A673 (cell line): ENCODE results near the gene SDK1. TPM values are rescaled to one million over a fixed set of nuclear protein-coding genes. Genes with fewer than 3 reads are reported as not detected.

Source experiments
- BruUV-seq: library from RNA; stranded (reverse); fragments of 400-500 nt; replicated peaks from 2 replicates; lab custom pipeline; 2021; lab: Mats Ljungman, UMichigan
- CTCF ChIA-PET: fragments of 300-600 bp; sonication (Branson Sonifier 250); formaldehyde crosslinking; loops from one replicate; lab custom pipeline; 2022; ENCODE audit warnings: antibody characterized with exemption; lab: Charles Lee
- POLR2A ChIA-PET: fragments of 300-600 bp; sonication (Branson Sonifier 250); formaldehyde crosslinking; loops from one replicate; lab custom pipeline; 2022; ENCODE audit warnings: antibody characterized with exemption; ENCODE audit not compliant: low non-redundant PET; lab: Charles Lee
- DNase-seq: peaks from one replicate; pipeline ENCODE4 v3.0.0-alpha.2; 2015; ENCODE audit warnings: low spot score
- H3K27ac ChIP-seq: fragments of 200-600 bp; sonication (generic); 2 replicates; pipeline ENCODE4 v1.5.1; 2016; ENCODE audit warnings: mixed run types, low read depth, mild to moderate bottlenecking, mixed read lengths, antibody characterized with exemption, low read length; ENCODE audit not compliant: poor library complexity, severe bottlenecking
- H3K27me3 ChIP-seq: fragments of 200-600 bp; sonication (generic); replicated peaks from 2 replicates; pipeline ENCODE4 v1.6.1; 2017; ENCODE audit warnings: mixed run types, low read depth, mild to moderate bottlenecking, mixed read lengths, antibody characterized with exemption, low read length; ENCODE audit not compliant: insufficient read depth, poor library complexity
- H3K36me3 ChIP-seq: fragments of 200-600 bp; sonication (generic); 2 replicates; pipeline ENCODE4 v1.6.1; 2016; ENCODE audit warnings: mixed run types, mild to moderate bottlenecking, mixed read lengths, antibody characterized with exemption, low read length; ENCODE audit not compliant: insufficient read depth, poor library complexity, severe bottlenecking
- H3K4me1 ChIP-seq: fragments of 200-600 bp; sonication (generic); 2 replicates; pipeline ENCODE4 v1.6.1; 2017; ENCODE audit warnings: mixed run types, mild to moderate bottlenecking, mixed read lengths, antibody characterized with exemption, low read length; ENCODE audit not compliant: insufficient read depth, poor library complexity, severe bottlenecking
- H3K4me3 ChIP-seq: fragments of 200-600 bp; sonication (generic); 2 replicates; pipeline ENCODE4 v1.5.1; 2016; ENCODE audit warnings: low read depth, mixed run types, mild to moderate bottlenecking, mixed read lengths, low read length; ENCODE audit not compliant: poor library complexity, severe bottlenecking
- H3K9me3 ChIP-seq: fragments of 200-600 bp; sonication (generic); 2 replicates; pipeline ENCODE4 v1.6.1; 2016; ENCODE audit warnings: mixed run types, low read depth, mild to moderate bottlenecking, mixed read lengths, antibody characterized with exemption, low read length; ENCODE audit not compliant: poor library complexity, severe bottlenecking
- CTCF ChIP-seq: fragments of 300-800, 200-600 bp; sonication (generic); conservative IDR thresholded peaks from 2 replicates; pipeline ENCODE4 v1.5.1; 2017; ENCODE audit warnings: low read depth, mild to moderate bottlenecking, antibody characterized with exemption, low read length, moderate library complexity, mixed read lengths
- EZH2 ChIP-seq: fragments of 200-600 bp; sonication (generic); IDR thresholded peaks from 2 replicates; pipeline ENCODE4 v1.6.1; 2017; ENCODE audit warnings: borderline replicate concordance, low read depth, mild to moderate bottlenecking, mixed read lengths, antibody characterized with exemption, low read length; ENCODE audit not compliant: poor library complexity, severe bottlenecking
- intact Hi-C: fragments of 100-400 bp; cut with micrococcal nuclease; formaldehyde crosslinking; loops from one replicate; pipeline ENCODE4 v1.10.0; 2022; ENCODE audit not compliant: unreplicated experiment
- total RNA-seq: library from RNA; stranded (reverse); gene quantifications from 2 replicates; pipeline ENCODE4 v1.2.3, GENCODE V29; 2021

Gene SDK1
- total RNA-seq, 1 experiment from 2014 or later = 14.7 TPM

DNA sequence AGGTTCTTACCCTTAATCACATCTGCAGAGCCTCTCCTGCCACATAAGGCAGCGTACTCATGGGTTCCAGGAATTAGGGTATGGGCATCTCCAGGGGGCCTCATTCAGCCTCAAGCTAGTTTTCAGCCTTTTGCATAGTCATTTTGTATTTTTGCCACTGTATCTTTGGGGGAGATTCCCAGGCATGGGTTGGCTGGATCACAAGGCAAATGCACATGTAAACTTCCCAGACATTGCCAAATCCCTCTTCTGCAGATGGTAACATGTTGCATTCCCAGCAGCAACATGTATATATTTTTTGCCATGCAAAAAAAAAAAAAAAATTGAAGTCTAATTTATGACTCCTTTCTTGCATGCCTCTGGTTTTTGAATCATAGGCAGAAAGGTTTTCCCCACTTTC lies 785.7 kb downstream of the SDK1 start:
- H3K9me3 ChIP-seq = peaks cover 7% of the 10 kb centered on the region
- POLR2A ChIA-PET = no interaction called here
- H3K27ac ChIP-seq = no peak overlapping the region
- no peaks in the 10 kb centered on the region for H3K36me3 ChIP-seq
- no peak for DNase-seq
- H3K4me3 ChIP-seq = no peak overlapping the region
- TF ChIP-seq CTCF = no peak
- no TSS peak for BruUV-seq
- intact Hi-C loops = loop anchor here (10.0 kb wide), 1 partner anchor 438 kb away; no protein-coding TSS in a partner anchor
- no peaks in the 10 kb centered on the region for H3K4me1 ChIP-seq
- H3K27me3 ChIP-seq = no peaks in the 10 kb centered on the region
- CTCF ChIA-PET = no interaction called here

GRCh38 chr7:4091767-4092166 lies 790.7 kb downstream of the SDK1 start:
- Histone ChIP-seq H3K36me3 (no peaks in the 10 kb centered on the region), H3K9me3 (peaks cover 7% of the 10 kb centered on the region), H3K4me3 (no peak overlapping the region), H3K27ac (no peak overlapping the region), H3K4me1 (no peaks in the 10 kb centered on the region), H3K27me3 (no peaks in the 10 kb centered on the region)
- POLR2A ChIA-PET = no interaction called here
- CTCF ChIA-PET = no interaction called here
- intact Hi-C loops = no loop called here
- no TSS peak for BruUV-seq
- DNase-seq = no peak
- TF ChIP-seq EZH2 (no peak), CTCF (no peak)

DNA sequence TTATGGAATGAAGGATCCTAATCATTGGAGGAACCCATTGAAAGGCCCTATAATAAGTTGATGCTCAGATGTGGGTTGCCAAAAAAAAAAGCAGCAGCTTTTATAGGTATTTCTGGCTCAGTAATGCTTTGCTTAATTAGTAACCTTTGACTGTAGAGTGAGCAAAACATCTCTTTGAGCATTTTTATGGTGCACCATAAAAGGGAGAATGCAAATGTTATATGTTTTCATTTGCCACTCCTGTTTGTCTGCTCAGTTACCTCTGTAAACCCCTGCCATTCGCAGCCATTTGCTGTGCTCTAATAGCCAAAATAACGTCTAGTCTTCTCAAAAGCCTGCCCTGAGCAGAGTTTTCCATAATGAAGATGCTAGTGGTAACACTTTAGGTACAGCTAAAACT lies 792.0 kb downstream of the SDK1 start:
- ChIA-PET CTCF (interaction anchor here (0.7 kb wide), 1 partner anchor 15 kb away, joined by 12 read pairs; no protein-coding TSS in a partner anchor), POLR2A (no interaction called here)
- TF ChIP-seq EZH2 (no peak), CTCF (no peak)
- no peak overlapping the region for H3K27ac ChIP-seq
- intact Hi-C loops = no loop called here
- H3K9me3 ChIP-seq = peaks cover 7% of the 10 kb centered on the region
- BruUV-seq = no TSS peak
- no peaks in the 10 kb centered on the region for H3K36me3 ChIP-seq
- DNase-seq = no peak
- H3K4me3 ChIP-seq = no peak overlapping the region
- H3K4me1 ChIP-seq = no peaks in the 10 kb centered on the region
- no peaks in the 10 kb centered on the region for H3K27me3 ChIP-seq
